Measurements from ENCODE around the gene SPIN2A.

DNA sequence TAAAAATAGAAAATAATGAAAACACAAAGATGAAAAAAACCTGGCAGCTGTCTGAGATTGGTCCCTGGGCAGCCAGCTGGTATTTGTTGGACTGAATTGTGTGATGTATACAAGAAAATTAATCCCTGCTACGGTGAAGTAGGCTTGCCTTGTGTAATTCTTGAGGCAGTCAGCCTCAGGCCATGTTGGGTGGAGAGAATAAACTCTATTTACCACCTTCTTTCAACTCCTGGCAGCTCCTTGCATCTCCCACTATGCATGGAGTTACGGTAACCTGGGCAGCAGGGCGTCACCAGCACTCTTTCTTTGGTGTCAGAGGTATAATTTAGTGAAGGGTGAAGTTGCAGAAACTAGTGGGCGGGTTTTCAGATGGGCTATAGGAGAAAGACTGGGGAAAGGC is 3.5 kb downstream of the SPIN2A start:
- TF ChIP-seq, protein P1, sequence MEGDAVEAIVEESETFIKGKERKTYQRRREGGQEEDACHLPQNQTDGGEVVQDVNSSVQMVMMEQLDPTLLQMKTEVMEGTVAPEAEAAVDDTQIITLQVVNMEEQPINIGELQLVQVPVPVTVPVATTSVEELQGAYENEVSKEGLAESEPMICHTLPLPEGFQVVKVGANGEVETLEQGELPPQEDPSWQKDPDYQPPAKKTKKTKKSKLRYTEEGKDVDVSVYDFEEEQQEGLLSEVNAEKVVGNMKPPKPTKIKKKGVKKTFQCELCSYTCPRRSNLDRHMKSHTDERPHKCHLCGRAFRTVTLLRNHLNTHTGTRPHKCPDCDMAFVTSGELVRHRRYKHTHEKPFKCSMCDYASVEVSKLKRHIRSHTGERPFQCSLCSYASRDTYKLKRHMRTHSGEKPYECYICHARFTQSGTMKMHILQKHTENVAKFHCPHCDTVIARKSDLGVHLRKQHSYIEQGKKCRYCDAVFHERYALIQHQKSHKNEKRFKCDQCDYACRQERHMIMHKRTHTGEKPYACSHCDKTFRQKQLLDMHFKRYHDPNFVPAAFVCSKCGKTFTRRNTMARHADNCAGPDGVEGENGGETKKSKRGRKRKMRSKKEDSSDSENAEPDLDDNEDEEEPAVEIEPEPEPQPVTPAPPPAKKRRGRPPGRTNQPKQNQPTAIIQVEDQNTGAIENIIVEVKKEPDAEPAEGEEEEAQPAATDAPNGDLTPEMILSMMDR (IDR thresholded peaks at IDR 0.05): no peak
- no peak for TF ChIP-seq EZH2 (IDR thresholded peaks at IDR 0.05; ENCODE audit: borderline replicate concordance, insufficient read depth, low read depth, low read length, poor library complexity, severe bottlenecking)
